ENCODE measurements around the gene TFRC.
"Not testable (repeated sequence)": the region's sequence is repeated elsewhere in the genome, so short reads cannot be mapped to it uniquely, and the experiment has no call there.

TFRC gene

DNA sequence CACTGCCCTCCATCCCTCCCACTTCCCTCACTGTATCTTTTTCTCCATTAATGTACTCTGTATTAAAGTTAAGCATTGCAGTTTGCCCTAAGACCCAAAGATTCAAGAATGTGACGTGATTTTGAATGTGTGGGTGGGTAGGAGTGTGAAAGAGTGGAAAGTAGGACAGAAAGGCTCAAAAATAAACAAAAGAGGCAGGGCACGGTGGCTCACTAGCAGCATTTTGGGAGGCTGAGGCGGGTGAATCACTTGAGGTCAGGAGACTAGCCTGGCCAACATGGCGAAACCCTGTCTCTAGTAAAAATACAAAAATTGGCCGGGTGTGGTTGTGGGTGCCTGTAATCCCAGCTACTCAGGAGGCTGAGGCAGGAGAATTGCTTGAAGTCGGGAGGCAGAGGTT is 18.4 kb downstream of the TFRC start:
- DNase-seq (ENCODE audit: low spot score) (no peak), ATAC-seq (ENCODE audit: low read depth) (no peak)
- TF ChIP-seq, protein P1, sequence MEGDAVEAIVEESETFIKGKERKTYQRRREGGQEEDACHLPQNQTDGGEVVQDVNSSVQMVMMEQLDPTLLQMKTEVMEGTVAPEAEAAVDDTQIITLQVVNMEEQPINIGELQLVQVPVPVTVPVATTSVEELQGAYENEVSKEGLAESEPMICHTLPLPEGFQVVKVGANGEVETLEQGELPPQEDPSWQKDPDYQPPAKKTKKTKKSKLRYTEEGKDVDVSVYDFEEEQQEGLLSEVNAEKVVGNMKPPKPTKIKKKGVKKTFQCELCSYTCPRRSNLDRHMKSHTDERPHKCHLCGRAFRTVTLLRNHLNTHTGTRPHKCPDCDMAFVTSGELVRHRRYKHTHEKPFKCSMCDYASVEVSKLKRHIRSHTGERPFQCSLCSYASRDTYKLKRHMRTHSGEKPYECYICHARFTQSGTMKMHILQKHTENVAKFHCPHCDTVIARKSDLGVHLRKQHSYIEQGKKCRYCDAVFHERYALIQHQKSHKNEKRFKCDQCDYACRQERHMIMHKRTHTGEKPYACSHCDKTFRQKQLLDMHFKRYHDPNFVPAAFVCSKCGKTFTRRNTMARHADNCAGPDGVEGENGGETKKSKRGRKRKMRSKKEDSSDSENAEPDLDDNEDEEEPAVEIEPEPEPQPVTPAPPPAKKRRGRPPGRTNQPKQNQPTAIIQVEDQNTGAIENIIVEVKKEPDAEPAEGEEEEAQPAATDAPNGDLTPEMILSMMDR (IDR thresholded peaks at IDR 0.05; ENCODE audit: poor library complexity, severe bottlenecking), result no peak
- H3K27me3 ChIP-seq (ENCODE audit: insufficient read depth, poor library complexity, severe bottlenecking), result no peaks in the 10 kb centered on the region
- no peaks in the 10 kb centered on the region for H3K4me1 ChIP-seq (ENCODE audit: insufficient read depth, poor library complexity, severe bottlenecking)
- H3K9me3 ChIP-seq (ENCODE audit: severe bottlenecking), result no peaks in the 10 kb centered on the region
- no peak overlapping the region for H3K27ac ChIP-seq (ENCODE audit: poor library complexity, severe bottlenecking)
- H3K36me3 ChIP-seq (ENCODE audit: low read depth), result peaks cover 97% of the 10 kb centered on the region
- no peak overlapping the region for H3K4me3 ChIP-seq (ENCODE audit: severe bottlenecking)

DNA sequence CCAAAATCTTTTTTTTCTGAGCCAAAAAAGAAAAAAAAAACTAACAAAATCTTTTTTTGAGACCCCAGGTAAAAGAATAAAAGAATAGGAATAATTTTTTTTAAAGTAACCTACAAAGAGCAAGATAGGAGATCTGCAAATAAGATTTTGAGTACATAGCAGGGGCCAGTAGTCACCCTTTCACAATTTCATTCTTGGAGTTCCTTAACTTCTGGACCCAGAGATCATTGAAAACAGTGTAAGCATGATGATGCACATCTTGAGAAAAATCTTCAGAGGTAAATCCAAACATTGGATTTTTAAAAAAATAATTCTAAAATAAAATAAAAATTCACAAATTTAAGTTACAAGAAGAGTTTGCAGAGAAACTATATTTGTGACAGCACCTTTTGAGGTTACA is 18.8 kb downstream of the TFRC start:
- Histone ChIP-seq H3K36me3 (ENCODE audit: low read depth) (peaks cover 97% of the 10 kb centered on the region), H3K4me1 (ENCODE audit: insufficient read depth, poor library complexity, severe bottlenecking) (no peaks in the 10 kb centered on the region), H3K9me3 (ENCODE audit: severe bottlenecking) (no peaks in the 10 kb centered on the region), H3K27me3 (ENCODE audit: insufficient read depth, poor library complexity, severe bottlenecking) (no peaks in the 10 kb centered on the region), H3K4me3 (ENCODE audit: severe bottlenecking) (no peak overlapping the region), H3K27ac (ENCODE audit: poor library complexity, severe bottlenecking) (no peak overlapping the region)
- ATAC-seq (ENCODE audit: low read depth), result no peak
- no peak for DNase-seq (ENCODE audit: low spot score)
- TF ChIP-seq, protein P1 (IDR thresholded peaks at IDR 0.05; ENCODE audit: poor library complexity, severe bottlenecking), result no peak

DNA sequence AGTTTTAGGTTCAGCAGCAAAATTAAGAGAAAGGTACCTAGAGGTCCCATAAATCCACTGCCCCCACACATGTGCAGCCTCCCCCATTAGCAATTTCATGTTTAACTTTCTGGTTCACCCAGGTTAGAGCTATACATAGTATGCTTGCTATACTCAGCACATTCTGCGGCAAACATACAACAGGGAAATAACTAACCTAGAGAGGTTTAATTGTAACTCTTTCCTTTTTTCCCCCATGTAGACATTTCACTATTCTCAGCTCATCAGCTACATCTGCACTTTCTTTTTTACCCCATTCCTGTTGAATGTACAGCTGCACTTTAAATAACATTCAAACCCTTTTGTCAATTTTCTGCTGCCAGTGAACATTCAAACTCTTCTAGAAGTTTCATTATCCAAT is 21.1 kb downstream of the TFRC start:
- TF ChIP-seq, protein P1 (IDR thresholded peaks at IDR 0.05; ENCODE audit: poor library complexity, severe bottlenecking), result no peak

DNA sequence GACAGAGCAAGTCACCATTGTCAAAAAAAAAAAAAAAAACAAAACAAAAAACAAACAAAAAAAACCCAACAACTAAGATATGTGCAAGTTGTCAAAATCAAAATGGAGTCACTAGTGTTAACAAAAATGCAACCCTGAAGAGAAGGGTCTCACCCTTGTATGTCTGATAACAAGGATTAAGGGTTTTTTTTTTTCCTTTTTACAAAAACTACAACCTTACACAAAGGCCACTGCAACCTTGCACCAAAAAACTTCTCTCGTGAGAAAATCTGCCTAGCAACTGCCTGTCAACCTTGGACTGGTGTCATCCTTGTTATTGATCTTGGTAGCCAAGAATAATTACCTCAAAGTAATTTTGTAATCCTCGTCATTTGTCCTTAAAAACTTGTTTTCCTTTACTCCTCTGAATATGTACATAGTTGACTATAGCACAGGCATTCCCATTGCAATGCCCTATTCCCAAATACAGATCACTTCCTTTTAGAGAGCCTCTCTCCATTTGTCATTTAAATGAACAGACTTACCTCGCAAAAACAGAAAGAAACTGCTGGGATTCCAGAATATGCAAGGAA is 24.0 kb downstream of the TFRC start:
- H3K4me3 ChIP-seq (ENCODE audit: severe bottlenecking), result no peak overlapping the region
- TF ChIP-seq, protein P1 (IDR thresholded peaks at IDR 0.05; ENCODE audit: poor library complexity, severe bottlenecking), result no peak
- H3K9me3 ChIP-seq (ENCODE audit: severe bottlenecking), result no peaks in the 10 kb centered on the region
- no peaks in the 10 kb centered on the region for H3K4me1 ChIP-seq (ENCODE audit: insufficient read depth, poor library complexity, severe bottlenecking)
- DNase-seq (ENCODE audit: low spot score) (no peak), ATAC-seq (ENCODE audit: low read depth) (no peak)
- no peaks in the 10 kb centered on the region for H3K27me3 ChIP-seq (ENCODE audit: insufficient read depth, poor library complexity, severe bottlenecking)
- no peak overlapping the region for H3K27ac ChIP-seq (ENCODE audit: poor library complexity, severe bottlenecking)
- H3K36me3 ChIP-seq (ENCODE audit: low read depth), result peaks cover 97% of the 10 kb centered on the region

More for the DNA sequence above, 21.1 kb downstream of the TFRC start:
- no peaks in the 10 kb centered on the region for H3K9me3 ChIP-seq (ENCODE audit: severe bottlenecking)
- no peak overlapping the region for H3K27ac ChIP-seq (ENCODE audit: poor library complexity, severe bottlenecking)
- ATAC-seq (ENCODE audit: low read depth) (no peak), DNase-seq (ENCODE audit: low spot score) (no peak)
- H3K36me3 ChIP-seq (ENCODE audit: low read depth), result peaks cover 95% of the 10 kb centered on the region
- H3K4me3 ChIP-seq (ENCODE audit: severe bottlenecking), result no peak overlapping the region
- H3K4me1 ChIP-seq (ENCODE audit: insufficient read depth, poor library complexity, severe bottlenecking), result no peaks in the 10 kb centered on the region
- H3K27me3 ChIP-seq (ENCODE audit: insufficient read depth, poor library complexity, severe bottlenecking), result no peaks in the 10 kb centered on the region

DNA sequence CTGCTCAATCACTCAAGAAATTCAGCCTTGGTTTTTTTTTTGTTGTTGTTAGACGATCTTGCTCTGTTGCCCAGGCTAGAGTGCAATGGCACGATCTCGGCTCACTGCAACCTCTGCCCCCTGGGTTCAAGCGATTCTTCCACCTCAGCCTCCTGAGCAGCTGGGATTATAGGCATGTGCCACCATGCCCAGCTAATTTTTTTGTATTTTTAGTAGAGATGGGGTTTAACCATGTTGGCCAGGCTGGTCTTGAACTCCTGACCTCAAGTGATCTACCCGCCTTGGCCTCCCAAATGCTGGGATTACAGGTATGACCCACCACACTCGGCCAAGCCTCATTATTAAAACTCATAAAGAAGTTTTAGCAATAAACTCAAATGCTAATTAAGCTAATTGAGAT is 25.5 kb downstream of the TFRC start:
- H3K4me3 ChIP-seq (ENCODE audit: severe bottlenecking); H3K27me3 ChIP-seq (ENCODE audit: insufficient read depth, poor library complexity, severe bottlenecking); DNase-seq (ENCODE audit: low spot score); H3K9me3 ChIP-seq (ENCODE audit: severe bottlenecking); H3K4me1 ChIP-seq (ENCODE audit: insufficient read depth, poor library complexity, severe bottlenecking); ATAC-seq (ENCODE audit: low read depth); H3K27ac ChIP-seq (ENCODE audit: poor library complexity, severe bottlenecking): not testable (repeated sequence)
- H3K36me3 ChIP-seq (ENCODE audit: low read depth), result peaks cover 97% of the 10 kb centered on the region
